K562 (cell line): ENCODE results near the gene IKBKG. TPM values are rescaled to one million over a fixed set of nuclear protein-coding genes. Genes with fewer than 3 reads are reported as not detected.
A peak's percentile ranks its signal among the peaks of the same experiment; 100 is the strongest.

ENCODE experiments used
- ERF ChIP-seq: fragments of 450-650 bp; formaldehyde crosslinking; IDR thresholded peaks from 2 replicates; pipeline ENCODE4 v1.4.0; 2020; ENCODE audit warnings: mild to moderate bottlenecking, mixed read lengths
- HCFC1 ChIP-seq: IDR thresholded peaks from 2 replicates; pipeline ENCODE4 v1.6.1; 2012; ENCODE audit warnings: low read depth, low read length, improper control_type of control experiment
- HLTF ChIP-seq: fragments of 450-650 bp; IDR thresholded peaks from 2 replicates; pipeline ENCODE4 v1.6.1; 2016
- NR2C1 ChIP-seq, 2 experiments: fragments of 450-650 bp; IDR thresholded peaks; 2 replicates each; pipeline ENCODE4 v1.6.1; 2017; ENCODE audit warnings: mild to moderate bottlenecking in 2 of 2, antibody characterized with exemption in 1 of 2, inconsistent platforms in 1 of 2, missing compliant biosample characterization in 1 of 2, missing genetic modification characterization in 1 of 2
- PCBP2 ChIP-seq: fragments of 200-400 bp; formaldehyde crosslinking; IDR thresholded peaks from 2 replicates; pipeline ENCODE4 v1.6.1; 2018; ENCODE audit warnings: low read length, low read depth, mild to moderate bottlenecking, moderate library complexity; ENCODE audit not compliant: poor library complexity, severe bottlenecking
- PTTG1 ChIP-seq: fragments of 450-650 bp; IDR thresholded peaks from 2 replicates; pipeline ENCODE4 v1.6.1; 2016; ENCODE audit warnings: low read depth, mild to moderate bottlenecking, missing genetic modification characterization, missing compliant biosample characterization
- polyA plus RNA-seq, 8 experiments: library from polyadenylated mRNA; depleted of rRNA in 4 of 8; stranded (reverse) in 5 of 8; unstranded in 3 of 8; fragments of >200 nt; fragmentation: Nextera tagmentation in 2 of 8; fragmentation: Illumina TruSeq in 1 of 8; extraction: Ambion mirVana in 2 of 8; extraction: Trizol in 1 of 8; gene quantifications; 2 replicates each; pipeline versions ENCODE4 v1.2.1 to v1.2.3, GENCODE V29; 2011 to 2014; ENCODE audit warnings: inconsistent platforms in 1 of 8, missing spikeins in 1 of 8
- total RNA-seq, 7 experiments: library from RNA; depleted of rRNA in 6 of 7; stranded (reverse); fragments of >200 nt in 6 of 7; fragmentation: Illumina TruSeq in 2 of 7; extraction: Trizol in 2 of 7; gene quantifications; 2 replicates each; pipeline versions ENCODE4 v1.2.1 to v1.2.3, GENCODE V29; 2011 to 2021; ENCODE audit warnings: low replicate concordance in 1 of 7
- TF ChIP-seq, protein P1 (sequence below): fragments of 200-800 bp; sonication (Bioruptor generic); IDR thresholded peaks from 2 replicates; pipeline ENCODE4 v1.6.1; 2016; ENCODE audit warnings: missing genetic modification characterization, missing compliant biosample characterization
- TF ChIP-seq, protein P2 (sequence below): fragments of 450-650 bp; IDR thresholded peaks from 2 replicates; pipeline ENCODE4 v1.6.1; 2014; ENCODE audit warnings: low read depth, mild to moderate bottlenecking, moderate library complexity, borderline replicate concordance
- TF ChIP-seq, protein P3 (sequence below), 2 experiments: fragments of 450-650 bp; formaldehyde crosslinking in 1 of 2; IDR thresholded peaks; 2 replicates each; pipeline versions ENCODE4 v1.4.0 to v1.6.1; 2014 to 2020; ENCODE audit warnings: mild to moderate bottlenecking in 2 of 2, borderline replicate concordance in 1 of 2, low read depth in 1 of 2
- TF ChIP-seq, protein P4 (sequence below): sonication (generic); formaldehyde crosslinking; IDR thresholded peaks from 2 replicates; pipeline ENCODE4 v1.9.0; 2022; ENCODE audit warnings: mild to moderate bottlenecking, missing genetic modification reagents

IKBKG gene
- total and polyA plus RNA-seq, 9 of the 15 experiments (the other 6 are each of a cell fraction or from before 2014, with no cell fraction given), result 0.68 to 60.0 (median 21.9) TPM

DNA sequence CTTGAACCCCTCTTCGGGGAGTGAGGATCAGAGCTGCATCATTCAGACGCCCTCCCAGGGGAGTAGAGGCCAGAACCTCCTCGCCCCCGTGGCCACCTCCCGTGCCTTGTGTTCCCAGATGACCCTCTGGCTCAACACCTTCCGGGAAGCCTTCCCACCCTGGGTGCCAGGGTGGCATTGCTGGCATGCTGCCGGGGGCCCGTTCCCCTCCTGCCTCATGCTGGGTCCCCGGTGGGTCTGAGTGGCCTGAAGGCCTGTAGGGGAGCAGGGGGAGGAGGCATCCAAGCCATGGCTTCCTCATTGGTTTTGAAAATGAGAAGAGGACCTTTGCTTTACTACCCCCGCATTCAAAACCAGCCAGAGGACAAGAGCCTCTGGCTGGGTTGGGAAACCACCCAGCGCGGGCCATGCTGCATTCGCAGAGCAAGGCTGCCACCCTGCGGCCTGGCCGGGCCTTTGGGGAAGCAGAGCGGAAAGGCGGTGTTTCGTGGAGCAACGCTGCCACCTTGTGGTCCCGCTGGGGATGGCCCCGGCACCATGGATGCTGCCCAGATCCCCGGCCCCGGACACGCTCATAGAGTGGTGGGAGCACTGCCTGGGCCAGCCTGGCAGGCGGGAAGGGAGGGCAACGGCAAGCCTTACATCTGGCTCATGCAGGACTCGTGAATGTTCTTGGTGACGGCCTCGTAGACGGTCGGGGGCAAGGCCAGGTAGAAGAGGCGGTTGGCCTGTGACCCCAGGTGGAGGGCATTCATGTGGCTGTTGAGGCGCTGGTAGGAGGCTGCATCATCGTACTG lies 12.7 kb upstream of the IKBKG start (continued):
- TF ChIP-seq, protein P1, sequence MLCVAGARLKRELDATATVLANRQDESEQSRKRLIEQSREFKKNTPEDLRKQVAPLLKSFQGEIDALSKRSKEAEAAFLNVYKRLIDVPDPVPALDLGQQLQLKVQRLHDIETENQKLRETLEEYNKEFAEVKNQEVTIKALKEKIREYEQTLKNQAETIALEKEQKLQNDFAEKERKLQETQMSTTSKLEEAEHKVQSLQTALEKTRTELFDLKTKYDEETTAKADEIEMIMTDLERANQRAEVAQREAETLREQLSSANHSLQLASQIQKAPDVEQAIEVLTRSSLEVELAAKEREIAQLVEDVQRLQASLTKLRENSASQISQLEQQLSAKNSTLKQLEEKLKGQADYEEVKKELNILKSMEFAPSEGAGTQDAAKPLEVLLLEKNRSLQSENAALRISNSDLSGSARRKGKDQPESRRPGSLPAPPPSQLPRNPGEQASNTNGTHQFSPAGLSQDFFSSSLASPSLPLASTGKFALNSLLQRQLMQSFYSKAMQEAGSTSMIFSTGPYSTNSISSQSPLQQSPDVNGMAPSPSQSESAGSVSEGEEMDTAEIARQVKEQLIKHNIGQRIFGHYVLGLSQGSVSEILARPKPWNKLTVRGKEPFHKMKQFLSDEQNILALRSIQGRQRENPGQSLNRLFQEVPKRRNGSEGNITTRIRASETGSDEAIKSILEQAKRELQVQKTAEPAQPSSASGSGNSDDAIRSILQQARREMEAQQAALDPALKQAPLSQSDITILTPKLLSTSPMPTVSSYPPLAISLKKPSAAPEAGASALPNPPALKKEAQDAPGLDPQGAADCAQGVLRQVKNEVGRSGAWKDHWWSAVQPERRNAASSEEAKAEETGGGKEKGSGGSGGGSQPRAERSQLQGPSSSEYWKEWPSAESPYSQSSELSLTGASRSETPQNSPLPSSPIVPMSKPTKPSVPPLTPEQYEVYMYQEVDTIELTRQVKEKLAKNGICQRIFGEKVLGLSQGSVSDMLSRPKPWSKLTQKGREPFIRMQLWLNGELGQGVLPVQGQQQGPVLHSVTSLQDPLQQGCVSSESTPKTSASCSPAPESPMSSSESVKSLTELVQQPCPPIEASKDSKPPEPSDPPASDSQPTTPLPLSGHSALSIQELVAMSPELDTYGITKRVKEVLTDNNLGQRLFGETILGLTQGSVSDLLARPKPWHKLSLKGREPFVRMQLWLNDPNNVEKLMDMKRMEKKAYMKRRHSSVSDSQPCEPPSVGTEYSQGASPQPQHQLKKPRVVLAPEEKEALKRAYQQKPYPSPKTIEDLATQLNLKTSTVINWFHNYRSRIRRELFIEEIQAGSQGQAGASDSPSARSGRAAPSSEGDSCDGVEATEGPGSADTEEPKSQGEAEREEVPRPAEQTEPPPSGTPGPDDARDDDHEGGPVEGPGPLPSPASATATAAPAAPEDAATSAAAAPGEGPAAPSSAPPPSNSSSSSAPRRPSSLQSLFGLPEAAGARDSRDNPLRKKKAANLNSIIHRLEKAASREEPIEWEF, result no peak
- TF ChIP-seq, protein P2, sequence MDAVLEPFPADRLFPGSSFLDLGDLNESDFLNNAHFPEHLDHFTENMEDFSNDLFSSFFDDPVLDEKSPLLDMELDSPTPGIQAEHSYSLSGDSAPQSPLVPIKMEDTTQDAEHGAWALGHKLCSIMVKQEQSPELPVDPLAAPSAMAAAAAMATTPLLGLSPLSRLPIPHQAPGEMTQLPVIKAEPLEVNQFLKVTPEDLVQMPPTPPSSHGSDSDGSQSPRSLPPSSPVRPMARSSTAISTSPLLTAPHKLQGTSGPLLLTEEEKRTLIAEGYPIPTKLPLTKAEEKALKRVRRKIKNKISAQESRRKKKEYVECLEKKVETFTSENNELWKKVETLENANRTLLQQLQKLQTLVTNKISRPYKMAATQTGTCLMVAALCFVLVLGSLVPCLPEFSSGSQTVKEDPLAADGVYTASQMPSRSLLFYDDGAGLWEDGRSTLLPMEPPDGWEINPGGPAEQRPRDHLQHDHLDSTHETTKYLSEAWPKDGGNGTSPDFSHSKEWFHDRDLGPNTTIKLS, result no peak
- TF ChIP-seq HLTF (no peak), PTTG1 (tag) (no peak), HCFC1 (peak; percentile 46; the same call in 1 of the 2 replicates), ERF (no peak), NR2C1 (IDR thresholded peaks at IDR 0.05) (no peak), NR2C1 (tag; IDR thresholded peaks at IDR 0.05) (no peak), PCBP2 (no peak)
- TF ChIP-seq, protein P3, sequence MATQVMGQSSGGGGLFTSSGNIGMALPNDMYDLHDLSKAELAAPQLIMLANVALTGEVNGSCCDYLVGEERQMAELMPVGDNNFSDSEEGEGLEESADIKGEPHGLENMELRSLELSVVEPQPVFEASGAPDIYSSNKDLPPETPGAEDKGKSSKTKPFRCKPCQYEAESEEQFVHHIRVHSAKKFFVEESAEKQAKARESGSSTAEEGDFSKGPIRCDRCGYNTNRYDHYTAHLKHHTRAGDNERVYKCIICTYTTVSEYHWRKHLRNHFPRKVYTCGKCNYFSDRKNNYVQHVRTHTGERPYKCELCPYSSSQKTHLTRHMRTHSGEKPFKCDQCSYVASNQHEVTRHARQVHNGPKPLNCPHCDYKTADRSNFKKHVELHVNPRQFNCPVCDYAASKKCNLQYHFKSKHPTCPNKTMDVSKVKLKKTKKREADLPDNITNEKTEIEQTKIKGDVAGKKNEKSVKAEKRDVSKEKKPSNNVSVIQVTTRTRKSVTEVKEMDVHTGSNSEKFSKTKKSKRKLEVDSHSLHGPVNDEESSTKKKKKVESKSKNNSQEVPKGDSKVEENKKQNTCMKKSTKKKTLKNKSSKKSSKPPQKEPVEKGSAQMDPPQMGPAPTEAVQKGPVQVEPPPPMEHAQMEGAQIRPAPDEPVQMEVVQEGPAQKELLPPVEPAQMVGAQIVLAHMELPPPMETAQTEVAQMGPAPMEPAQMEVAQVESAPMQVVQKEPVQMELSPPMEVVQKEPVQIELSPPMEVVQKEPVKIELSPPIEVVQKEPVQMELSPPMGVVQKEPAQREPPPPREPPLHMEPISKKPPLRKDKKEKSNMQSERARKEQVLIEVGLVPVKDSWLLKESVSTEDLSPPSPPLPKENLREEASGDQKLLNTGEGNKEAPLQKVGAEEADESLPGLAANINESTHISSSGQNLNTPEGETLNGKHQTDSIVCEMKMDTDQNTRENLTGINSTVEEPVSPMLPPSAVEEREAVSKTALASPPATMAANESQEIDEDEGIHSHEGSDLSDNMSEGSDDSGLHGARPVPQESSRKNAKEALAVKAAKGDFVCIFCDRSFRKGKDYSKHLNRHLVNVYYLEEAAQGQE (IDR thresholded peaks at IDR 0.05; ENCODE audit: borderline replicate concordance), result peak; percentile 96
- TF ChIP-seq, protein P3 (CRISPR knock-in tag; IDR thresholded peaks at IDR 0.05; ENCODE audit: low read depth), result no peak
- TF ChIP-seq, protein P4, sequence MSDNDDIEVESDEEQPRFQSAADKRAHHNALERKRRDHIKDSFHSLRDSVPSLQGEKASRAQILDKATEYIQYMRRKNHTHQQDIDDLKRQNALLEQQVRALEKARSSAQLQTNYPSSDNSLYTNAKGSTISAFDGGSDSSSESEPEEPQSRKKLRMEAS (CRISPR knock-in tag), result peak; percentile 55
